Measurements from ENCODE around the gene C17orf113.

The C17orf113 gene

DNA sequence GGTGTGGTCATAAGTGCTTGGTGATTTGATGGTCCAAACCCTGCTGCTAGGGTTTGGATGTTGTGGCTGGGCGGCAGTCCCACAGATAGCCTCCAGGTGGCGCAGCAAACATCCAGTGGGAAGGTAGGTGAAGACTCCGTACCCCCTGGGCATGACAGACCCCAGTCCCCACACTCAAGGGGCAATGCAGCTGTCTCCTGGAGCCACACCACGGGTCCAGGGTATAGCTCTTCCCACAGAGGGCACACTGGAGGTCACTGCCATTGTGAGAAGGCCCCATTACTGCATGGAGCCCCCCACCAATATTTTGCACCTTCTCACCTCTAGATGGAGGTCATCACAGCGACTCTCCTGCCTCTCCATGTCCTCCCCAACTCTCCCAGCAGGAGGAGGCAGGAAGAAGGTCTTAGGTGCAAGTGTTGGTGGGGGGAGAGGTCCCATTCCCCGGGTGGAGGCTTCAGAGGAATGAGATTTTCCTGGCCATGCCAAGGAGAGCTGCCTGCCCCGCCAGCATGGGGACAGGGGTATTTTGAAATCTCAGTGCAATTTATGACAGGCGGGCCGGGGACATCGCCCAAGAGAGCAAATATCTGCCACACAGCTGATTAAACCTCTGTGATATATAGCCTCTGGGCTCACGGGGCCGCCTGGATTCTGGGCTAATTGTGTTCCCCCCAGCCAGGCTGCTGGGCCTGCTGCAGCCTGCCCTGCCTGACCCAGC is 17.1 kb upstream of the C17orf113 start:
- Histone ChIP-seq H3K9me3 (ENCODE audit: control insufficient read depth, insufficient read depth, low read depth, low read length) (no peaks in the 10 kb centered on the region), H3K27ac (ENCODE audit: low read depth, low read length) (no peak overlapping the region), H3K9ac (ENCODE audit: low read length) (no peak overlapping the region), H3K4me1 (ENCODE audit: control insufficient read depth, insufficient read depth, low read length) (peaks cover 24% of the 10 kb centered on the region), H3K36me3 (ENCODE audit: control insufficient read depth, insufficient read depth, low read length) (no peaks in the 10 kb centered on the region), H3K4me3 (ENCODE audit: low read depth, low read length) (no peak overlapping the region), H3K27me3 (ENCODE audit: control insufficient read depth, insufficient read depth, low read length) (peaks cover 12% of the 10 kb centered on the region; the same call in 1 of the 2 replicates)

DNA sequence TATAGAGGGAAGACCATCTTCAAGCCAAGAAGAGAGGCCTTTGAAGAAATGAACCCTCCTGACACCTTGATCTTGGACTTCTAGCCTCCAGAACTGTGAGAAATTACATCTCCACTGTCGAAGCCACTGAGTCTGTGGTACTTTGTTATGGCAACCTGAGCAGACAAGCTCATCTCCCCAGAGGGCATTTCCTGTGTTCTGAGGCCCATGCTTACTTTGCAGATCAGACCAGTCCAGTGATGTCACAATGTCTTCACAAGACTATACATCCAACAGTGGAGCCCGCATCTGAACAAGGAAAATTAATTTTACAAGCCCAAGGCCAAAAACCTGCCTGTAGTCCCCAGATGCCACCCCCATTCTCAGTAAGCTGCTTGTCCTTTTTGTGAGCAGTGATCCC is 14.8 kb upstream of the C17orf113 start:
- H3K4me1 ChIP-seq (ENCODE audit: control insufficient read depth, insufficient read depth, low read length) = peaks cover 25% of the 10 kb centered on the region
- no peak overlapping the region for H3K27ac ChIP-seq (ENCODE audit: low read depth, low read length)
- no peaks in the 10 kb centered on the region for H3K36me3 ChIP-seq (ENCODE audit: control insufficient read depth, insufficient read depth, low read length)
- H3K9ac ChIP-seq (ENCODE audit: low read length) = no peak overlapping the region
- no peak overlapping the region for H3K4me3 ChIP-seq (ENCODE audit: low read depth, low read length)
- H3K27me3 ChIP-seq (ENCODE audit: control insufficient read depth, insufficient read depth, low read length) = no peaks in the 10 kb centered on the region
- no peaks in the 10 kb centered on the region for H3K9me3 ChIP-seq (ENCODE audit: control insufficient read depth, insufficient read depth, low read depth, low read length)

DNA sequence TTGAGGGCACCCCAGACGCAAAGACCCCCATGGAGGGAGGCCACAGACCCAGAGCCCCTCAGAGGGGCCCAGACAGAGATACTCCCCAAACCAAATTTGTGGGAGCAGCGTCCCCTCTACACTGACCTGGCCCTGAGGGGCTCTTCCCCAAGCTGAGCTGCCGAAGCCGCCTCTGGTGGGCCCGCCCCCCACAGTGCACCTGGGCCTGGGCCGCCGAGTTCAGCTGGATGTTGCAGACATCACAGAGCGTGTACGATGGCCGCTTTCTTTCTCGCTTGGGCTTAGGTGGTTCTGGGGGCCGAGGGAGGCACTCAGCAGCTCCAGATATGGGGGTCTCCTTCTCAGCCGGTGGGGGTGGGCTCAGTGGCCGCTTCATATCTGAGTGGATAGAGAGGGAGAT is 12.3 kb upstream of the C17orf113 start:
- H3K36me3 ChIP-seq (ENCODE audit: control insufficient read depth, insufficient read depth, low read length) = no peaks in the 10 kb centered on the region
- H3K4me3 ChIP-seq (ENCODE audit: low read depth, low read length) = no peak overlapping the region
- no peaks in the 10 kb centered on the region for H3K9me3 ChIP-seq (ENCODE audit: control insufficient read depth, insufficient read depth, low read depth, low read length)
- peaks cover 25% of the 10 kb centered on the region for H3K4me1 ChIP-seq (ENCODE audit: control insufficient read depth, insufficient read depth, low read length)
- no peaks in the 10 kb centered on the region for H3K27me3 ChIP-seq (ENCODE audit: control insufficient read depth, insufficient read depth, low read length)
- H3K9ac ChIP-seq (ENCODE audit: low read length) = no peak overlapping the region
- H3K27ac ChIP-seq (ENCODE audit: low read depth, low read length) = no peak overlapping the region

DNA sequence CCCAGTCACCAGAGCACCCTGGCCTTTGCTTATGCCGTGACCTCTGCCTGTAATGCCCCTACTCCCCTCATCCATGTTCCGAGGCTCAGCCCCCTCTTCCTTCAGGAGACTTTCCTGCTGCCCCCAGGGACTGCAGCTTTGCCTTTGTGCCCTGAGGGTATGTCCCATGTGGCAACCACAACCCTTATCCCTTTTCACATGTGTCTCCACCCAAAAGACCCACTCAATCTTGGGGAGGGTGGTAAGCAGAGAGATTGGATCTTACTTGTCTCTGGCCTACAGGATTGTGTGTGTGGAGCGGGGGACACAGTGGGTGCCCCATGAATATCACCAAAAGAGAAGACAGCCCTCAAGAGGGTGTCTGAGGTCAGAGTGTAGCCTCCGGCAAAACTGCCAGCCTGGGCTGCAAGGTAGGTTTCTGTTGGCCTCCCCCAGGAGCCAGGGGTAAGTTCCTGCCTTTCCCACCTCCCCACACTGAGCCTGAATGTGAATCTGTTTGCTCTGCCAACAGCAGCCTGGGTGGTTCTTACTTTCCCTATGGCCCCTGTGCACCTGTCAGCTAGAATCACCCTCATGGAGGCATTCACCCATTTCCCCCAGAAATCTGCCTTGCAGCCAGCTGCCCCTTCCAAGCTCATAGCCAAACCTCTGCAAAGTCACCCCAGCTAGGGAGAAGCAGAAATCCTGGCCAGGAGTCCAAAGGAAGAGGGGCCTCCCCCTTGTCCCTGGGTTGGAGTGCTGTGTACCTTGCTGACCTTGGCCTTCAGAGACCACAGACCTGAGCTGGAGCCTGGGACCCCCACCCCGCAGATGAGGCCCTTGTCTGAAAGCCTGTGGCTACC is 11.5 kb upstream of the C17orf113 start:
- no peak overlapping the region for H3K27ac ChIP-seq (ENCODE audit: low read depth, low read length)
- H3K9me3 ChIP-seq (ENCODE audit: control insufficient read depth, insufficient read depth, low read depth, low read length) = no peaks in the 10 kb centered on the region
- no peaks in the 10 kb centered on the region for H3K27me3 ChIP-seq (ENCODE audit: control insufficient read depth, insufficient read depth, low read length)
- peaks cover 23% of the 10 kb centered on the region for H3K4me1 ChIP-seq (ENCODE audit: control insufficient read depth, insufficient read depth, low read length)
- H3K36me3 ChIP-seq (ENCODE audit: control insufficient read depth, insufficient read depth, low read length) = no peaks in the 10 kb centered on the region
- no peak overlapping the region for H3K4me3 ChIP-seq (ENCODE audit: low read depth, low read length)
- no peak overlapping the region for H3K9ac ChIP-seq (ENCODE audit: low read length)

DNA sequence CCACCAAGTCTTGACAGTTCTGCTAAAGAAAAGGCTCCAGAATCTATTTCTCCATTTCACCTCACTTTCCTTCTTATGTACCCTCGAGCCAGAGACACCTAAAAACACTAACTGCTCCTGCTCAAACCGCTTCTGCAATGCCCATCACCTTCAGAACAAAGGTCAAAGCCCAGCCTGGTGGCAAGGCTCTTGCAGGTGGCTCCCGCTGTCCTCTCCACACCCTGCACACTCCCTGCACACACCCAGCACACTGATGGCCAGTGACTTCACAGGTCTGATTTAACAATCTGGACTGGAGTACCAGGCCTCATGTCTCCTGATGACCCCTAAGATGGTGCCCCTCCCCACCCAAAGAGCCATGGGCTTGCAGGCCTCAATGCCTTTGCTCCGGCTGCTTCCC is 9.8 kb upstream of the C17orf113 start:
- Histone ChIP-seq H3K27me3 (ENCODE audit: control insufficient read depth, insufficient read depth, low read length) (no peaks in the 10 kb centered on the region), H3K9me3 (ENCODE audit: control insufficient read depth, insufficient read depth, low read depth, low read length) (no peaks in the 10 kb centered on the region), H3K4me1 (ENCODE audit: control insufficient read depth, insufficient read depth, low read length) (peaks cover 31% of the 10 kb centered on the region), H3K9ac (ENCODE audit: low read length) (no peak overlapping the region), H3K36me3 (ENCODE audit: control insufficient read depth, insufficient read depth, low read length) (no peaks in the 10 kb centered on the region), H3K4me3 (ENCODE audit: low read depth, low read length) (no peak overlapping the region), H3K27ac (ENCODE audit: low read depth, low read length) (no peak overlapping the region)

DNA sequence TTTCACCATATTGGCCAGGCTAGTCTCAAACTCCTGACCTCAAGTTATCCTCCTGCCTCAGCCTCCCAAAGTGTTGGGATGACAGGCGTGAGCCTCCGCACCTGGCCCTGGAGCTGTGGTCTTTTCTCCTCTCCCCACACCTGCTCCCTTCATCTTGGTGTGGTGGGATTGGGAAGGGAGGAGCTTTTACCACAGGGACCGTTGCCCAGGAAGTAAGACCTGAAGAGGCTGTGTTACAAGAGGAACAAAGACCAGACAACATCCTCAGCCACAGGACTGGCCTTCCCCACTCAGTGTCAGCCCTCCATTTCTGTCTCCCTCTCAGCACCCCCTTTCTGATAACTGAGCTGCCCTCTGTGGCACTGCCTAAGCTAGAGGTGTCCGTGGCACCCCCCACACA is 9.4 kb upstream of the C17orf113 start:
- Histone ChIP-seq H3K27me3 (ENCODE audit: control insufficient read depth, insufficient read depth, low read length) (no peaks in the 10 kb centered on the region), H3K36me3 (ENCODE audit: control insufficient read depth, insufficient read depth, low read length) (no peaks in the 10 kb centered on the region), H3K9me3 (ENCODE audit: control insufficient read depth, insufficient read depth, low read depth, low read length) (no peaks in the 10 kb centered on the region), H3K4me3 (ENCODE audit: low read depth, low read length) (no peak overlapping the region), H3K4me1 (ENCODE audit: control insufficient read depth, insufficient read depth, low read length) (peaks cover 35% of the 10 kb centered on the region), H3K27ac (ENCODE audit: low read depth, low read length) (no peak overlapping the region), H3K9ac (ENCODE audit: low read length) (no peak overlapping the region)

DNA sequence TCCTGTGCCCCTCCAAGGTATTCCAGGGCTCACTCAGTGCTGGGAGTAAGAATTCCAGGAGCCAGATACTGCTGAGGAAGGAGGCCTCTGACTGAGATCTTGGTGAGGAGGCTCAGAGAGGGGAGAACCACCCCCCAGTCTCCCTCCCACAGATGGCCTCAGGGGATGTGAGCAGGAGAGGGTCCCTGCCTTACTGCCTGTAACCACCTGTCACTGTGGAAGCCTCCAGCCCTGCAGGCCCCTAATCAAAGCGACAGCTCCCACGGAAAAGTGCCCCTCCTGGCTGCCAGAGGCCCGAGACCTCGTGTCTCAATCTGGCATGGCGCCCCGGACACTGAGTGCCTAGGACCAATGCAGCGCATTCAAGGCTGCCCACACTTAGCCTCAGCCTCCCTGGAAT is 7.7 kb upstream of the C17orf113 start:
- Histone ChIP-seq H3K4me3 (ENCODE audit: low read depth, low read length) (no peak overlapping the region), H3K27ac (ENCODE audit: low read depth, low read length) (no peak overlapping the region), H3K9ac (ENCODE audit: low read length) (no peak overlapping the region), H3K36me3 (ENCODE audit: control insufficient read depth, insufficient read depth, low read length) (no peaks in the 10 kb centered on the region), H3K4me1 (ENCODE audit: control insufficient read depth, insufficient read depth, low read length) (peaks cover 36% of the 10 kb centered on the region), H3K9me3 (ENCODE audit: control insufficient read depth, insufficient read depth, low read depth, low read length) (no peaks in the 10 kb centered on the region), H3K27me3 (ENCODE audit: control insufficient read depth, insufficient read depth, low read length) (peaks cover 5% of the 10 kb centered on the region; the same call in 1 of the 2 replicates)

DNA sequence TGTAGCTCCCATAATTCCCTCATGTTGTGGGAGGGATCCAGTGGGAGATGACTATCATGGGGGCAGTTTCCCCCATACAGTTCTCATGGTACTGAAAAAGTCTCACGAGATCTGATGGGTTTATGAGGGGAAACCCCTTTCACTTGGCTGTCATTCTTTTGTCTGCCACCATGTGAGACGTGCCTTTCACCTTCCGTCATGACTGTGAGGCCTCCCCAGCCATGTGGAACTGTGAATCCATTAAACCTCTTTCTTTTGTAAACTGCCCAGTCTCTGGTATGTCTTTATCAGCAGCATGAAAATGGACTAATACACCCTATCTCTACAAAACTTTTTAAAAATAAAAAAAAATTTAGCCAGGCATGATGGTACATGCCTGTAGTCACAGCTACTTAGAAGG is 6.2 kb upstream of the C17orf113 start:
- Histone ChIP-seq H3K9ac (ENCODE audit: low read length) (no peak overlapping the region), H3K9me3 (ENCODE audit: control insufficient read depth, insufficient read depth, low read depth, low read length) (no peaks in the 10 kb centered on the region), H3K36me3 (ENCODE audit: control insufficient read depth, insufficient read depth, low read length) (no peaks in the 10 kb centered on the region), H3K4me1 (ENCODE audit: control insufficient read depth, insufficient read depth, low read length) (peaks cover 34% of the 10 kb centered on the region), H3K27ac (ENCODE audit: low read depth, low read length) (no peak overlapping the region), H3K27me3 (ENCODE audit: control insufficient read depth, insufficient read depth, low read length) (peaks cover 6% of the 10 kb centered on the region; the same call in 1 of the 2 replicates), H3K4me3 (ENCODE audit: low read depth, low read length) (no peak overlapping the region)

DNA sequence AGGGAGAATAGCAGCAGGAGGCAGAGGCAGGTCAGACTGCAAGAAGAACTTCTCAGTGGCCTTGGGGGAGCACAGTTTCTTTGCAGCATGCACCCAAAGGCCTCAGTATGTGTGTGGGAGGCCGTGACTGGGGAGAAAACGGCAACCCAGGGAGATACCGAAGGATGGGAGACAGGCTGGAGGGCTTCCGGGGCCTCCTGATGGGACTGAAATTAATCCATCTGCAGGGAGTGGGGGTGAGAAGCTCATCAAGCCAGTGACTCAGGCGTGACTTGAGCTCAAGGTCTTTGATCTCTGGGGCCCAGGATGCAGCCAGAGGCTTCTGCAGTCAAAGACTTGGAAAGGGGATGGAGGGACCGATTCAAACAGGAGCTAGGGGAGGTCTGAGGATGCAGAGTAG is 5.1 kb upstream of the C17orf113 start:
- Histone ChIP-seq H3K9ac (ENCODE audit: low read length) (no peak overlapping the region), H3K9me3 (ENCODE audit: control insufficient read depth, insufficient read depth, low read depth, low read length) (no peaks in the 10 kb centered on the region), H3K27ac (ENCODE audit: low read depth, low read length) (no peak overlapping the region), H3K36me3 (ENCODE audit: control insufficient read depth, insufficient read depth, low read length) (no peaks in the 10 kb centered on the region), H3K4me3 (ENCODE audit: low read depth, low read length) (no peak overlapping the region; the same call in 1 of the 2 replicates), H3K4me1 (ENCODE audit: control insufficient read depth, insufficient read depth, low read length) (peaks cover 41% of the 10 kb centered on the region), H3K27me3 (ENCODE audit: control insufficient read depth, insufficient read depth, low read length) (peaks cover 13% of the 10 kb centered on the region; the same call in 1 of the 2 replicates)

DNA sequence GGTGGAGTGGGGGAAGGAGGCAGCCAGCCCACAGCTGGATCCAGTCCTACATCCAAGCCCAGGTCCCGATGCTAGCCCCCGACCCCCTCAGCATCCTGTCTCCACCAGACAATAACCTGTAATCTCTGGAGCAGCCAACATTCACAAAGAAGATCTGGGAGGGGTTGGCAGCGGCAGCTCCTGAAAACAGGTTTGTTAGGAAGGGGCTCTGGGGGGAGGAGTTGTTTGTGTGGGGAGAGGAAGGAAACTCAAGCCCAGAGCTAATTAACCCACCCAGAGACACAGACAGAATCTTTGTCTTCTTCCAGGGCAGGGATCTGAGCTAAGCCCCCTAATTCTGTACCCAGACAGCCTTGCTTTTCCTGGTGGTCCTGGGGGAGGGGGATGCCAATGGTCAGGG is 4.6 kb upstream of the C17orf113 start:
- no peaks in the 10 kb centered on the region for H3K9me3 ChIP-seq (ENCODE audit: control insufficient read depth, insufficient read depth, low read depth, low read length)
- H3K27me3 ChIP-seq (ENCODE audit: control insufficient read depth, insufficient read depth, low read length) = peaks cover 13% of the 10 kb centered on the region; the same call in 1 of the 2 replicates
- H3K4me1 ChIP-seq (ENCODE audit: control insufficient read depth, insufficient read depth, low read length) = peaks cover 41% of the 10 kb centered on the region
- no peaks in the 10 kb centered on the region for H3K36me3 ChIP-seq (ENCODE audit: control insufficient read depth, insufficient read depth, low read length)
- H3K27ac ChIP-seq (ENCODE audit: low read depth, low read length) = no peak overlapping the region
- no peak overlapping the region for H3K9ac ChIP-seq (ENCODE audit: low read length)
- no peak overlapping the region for H3K4me3 ChIP-seq (ENCODE audit: low read depth, low read length)

Measured in HUES6 (cell line).